HG02571 (cell line): ENCODE measurements around the gene MGAT3.
"Not testable (repeated sequence)": the region's sequence is repeated elsewhere in the genome, so short reads cannot be mapped to it uniquely, and the experiment has no call there.

Experiments
- ATAC-seq: cut with Tn5 transposase; IDR thresholded peaks from one replicate; pipeline ENCODE4 v1.9.1; 2021; ENCODE audit warnings: mild to moderate bottlenecking, moderate library complexity; ENCODE audit not compliant: unreplicated experiment

The MGAT3 gene

GRCh38 chr22:39510529-39511149 lies 53.8 kb downstream of the MGAT3 start:
- no peak for ATAC-seq

GRCh38 chr22:39511226-39511625 lies 54.4 kb downstream of the MGAT3 start:
- ATAC-seq: no peak

GRCh38 chr22:39512026-39512425 lies 55.2 kb downstream of the MGAT3 start:
- no peak for ATAC-seq

- no peak for ATAC-seq
Measured at GRCh38 chr22:39513791-39514190, 57.0 kb downstream of the MGAT3 start.

- ATAC-seq: no peak
Measured at GRCh38 chr22:39514373-39514973, 57.7 kb downstream of the MGAT3 start.

GRCh38 chr22:39515266-39516050 lies 58.6 kb downstream of the MGAT3 start:
- no peak for ATAC-seq

GRCh38 chr22:39517470-39517869 lies 60.7 kb downstream of the MGAT3 start:
- no peak for ATAC-seq

- no peak for ATAC-seq
Measured at GRCh38 chr22:39518144-39518786, 61.5 kb downstream of the MGAT3 start.

GRCh38 chr22:39518996-39519680 lies 62.3 kb downstream of the MGAT3 start:
- ATAC-seq: no peak

- ATAC-seq: peak; percentile 79
Measured at GRCh38 chr22:39519681-39520225, 62.9 kb downstream of the MGAT3 start.

- peak; percentile 42 for ATAC-seq
Measured at GRCh38 chr22:39520226-39521105, 63.7 kb downstream of the MGAT3 start, which contains the start of gene ATF4. ATF4 (plus strand) TSS chr22:39520562; CDS start chr22:39521446, 884 bp downstream.

- ATAC-seq: not testable (repeated sequence)
Measured at GRCh38 chr22:39521106-39521885, 64.5 kb downstream of the MGAT3 start.

- ATAC-seq: not testable (repeated sequence)
Measured at GRCh38 chr22:39522091-39522490, 65.3 kb downstream of the MGAT3 start.

- no peak for ATAC-seq
Measured at GRCh38 chr22:39522567-39523300, 65.9 kb downstream of the MGAT3 start.

GRCh38 chr22:39524089-39524752 lies 67.4 kb downstream of the MGAT3 start:
- no peak for ATAC-seq

- ATAC-seq: no peak
Measured at GRCh38 chr22:39524753-39525657, 68.2 kb downstream of the MGAT3 start.

- ATAC-seq: no peak
Measured at GRCh38 chr22:39525658-39525975, 68.8 kb downstream of the MGAT3 start.
